Measurements from ENCODE around the gene MGAT3. TPM values are rescaled to one million over a fixed set of nuclear protein-coding genes. Genes with fewer than 3 reads are reported as not detected.

Gene MGAT3
- total RNA-seq, 1 experiment from 2014 or later, result 5.0 TPM

- H4K91ac ChIP-seq (ENCODE audit: insufficient read length, low read depth, low read length), result no peak overlapping the region
- H3K36me3 Mint-ChIP-seq (ENCODE audit: insufficient read depth in 1 of 3, low read depth in 3 of 3), result peaks cover 25 to 69% (median 63%) of the 10 kb centered on the region in 3 experiments
- H3K18ac ChIP-seq (ENCODE audit: insufficient read length, low read depth, low read length), result no peak overlapping the region
- H3K27me3 ChIP-seq (ENCODE audit: insufficient read depth, low read length), result no peaks in the 10 kb centered on the region
- no peaks in the 10 kb centered on the region; the same call in 1 of the 2 replicates for H3K27me3 Mint-ChIP-seq (ENCODE audit: low read depth)
- H4K8ac ChIP-seq (replicated peaks; ENCODE audit: insufficient read length, low read depth, low read length), result no peak overlapping the region
- H4K20me1 ChIP-seq (ENCODE audit: control insufficient read depth, insufficient read depth, insufficient read length), result peaks cover 4% of the 10 kb centered on the region
- H3K56ac ChIP-seq (ENCODE audit: insufficient read length, low read depth, low read length), result no peak overlapping the region
- H3K9ac ChIP-seq (ENCODE audit: extremely low read depth, insufficient read length, low read length), result no peak overlapping the region
- no peaks in the 10 kb centered on the region; the same call in 1 of the 2 replicates for H3K79me2 ChIP-seq (ENCODE audit: insufficient read depth, low read length)
- no peak overlapping the region for H3K27ac ChIP-seq (ENCODE audit: insufficient read length, low read depth, low read length)
- H2BK120ac ChIP-seq (ENCODE audit: low read depth, low read length, poor library complexity, severe bottlenecking), result no peak overlapping the region
- no peaks in the 10 kb centered on the region for H3K9me3 ChIP-seq (ENCODE audit: control insufficient read depth, low read depth, low read length)
- H2BK20ac ChIP-seq (ENCODE audit: low read depth, low read length, poor library complexity, severe bottlenecking), result no peak overlapping the region
- no peak overlapping the region for H3K27ac Mint-ChIP-seq
- H3K23me2 ChIP-seq (ENCODE audit: insufficient read length, low read depth, low read length, poor library complexity, severe bottlenecking), result peaks cover 2% of the 10 kb centered on the region
- peaks cover 43 to 53% of the 10 kb centered on the region in 2 experiments for H3K4me1 Mint-ChIP-seq
- WGBS (ENCODE audit: extremely low coverage, insufficient read length, low lambda C conversion rate), result no CpG with 5 or more reads among the region's 4 CpGs
- no peak overlapping the region for H3K14ac ChIP-seq (ENCODE audit: insufficient read depth, low read length)
- H3K9me3 Mint-ChIP-seq, result no peaks in the 10 kb centered on the region; a peak in 1 of 5 replicates
- no peak overlapping the region for H2AFZ ChIP-seq (ENCODE audit: low read length)
- no peak overlapping the region for H2BK5ac ChIP-seq (ENCODE audit: insufficient read length, low read length)
- H2BK15ac ChIP-seq (ENCODE audit: low read depth, low read length), result no peak overlapping the region
- no peak overlapping the region for H2AK5ac ChIP-seq (ENCODE audit: insufficient read length, low read length)
- no peak overlapping the region for H3T11ph ChIP-seq (ENCODE audit: low read length)
- H2BK12ac ChIP-seq (ENCODE audit: insufficient read length, low read depth, low read length), result no peak overlapping the region
- TF ChIP-seq, protein P1, sequence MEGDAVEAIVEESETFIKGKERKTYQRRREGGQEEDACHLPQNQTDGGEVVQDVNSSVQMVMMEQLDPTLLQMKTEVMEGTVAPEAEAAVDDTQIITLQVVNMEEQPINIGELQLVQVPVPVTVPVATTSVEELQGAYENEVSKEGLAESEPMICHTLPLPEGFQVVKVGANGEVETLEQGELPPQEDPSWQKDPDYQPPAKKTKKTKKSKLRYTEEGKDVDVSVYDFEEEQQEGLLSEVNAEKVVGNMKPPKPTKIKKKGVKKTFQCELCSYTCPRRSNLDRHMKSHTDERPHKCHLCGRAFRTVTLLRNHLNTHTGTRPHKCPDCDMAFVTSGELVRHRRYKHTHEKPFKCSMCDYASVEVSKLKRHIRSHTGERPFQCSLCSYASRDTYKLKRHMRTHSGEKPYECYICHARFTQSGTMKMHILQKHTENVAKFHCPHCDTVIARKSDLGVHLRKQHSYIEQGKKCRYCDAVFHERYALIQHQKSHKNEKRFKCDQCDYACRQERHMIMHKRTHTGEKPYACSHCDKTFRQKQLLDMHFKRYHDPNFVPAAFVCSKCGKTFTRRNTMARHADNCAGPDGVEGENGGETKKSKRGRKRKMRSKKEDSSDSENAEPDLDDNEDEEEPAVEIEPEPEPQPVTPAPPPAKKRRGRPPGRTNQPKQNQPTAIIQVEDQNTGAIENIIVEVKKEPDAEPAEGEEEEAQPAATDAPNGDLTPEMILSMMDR (conservative IDR thresholded peaks at IDR 0.05), result no peak
- H3K4me1 ChIP-seq (ENCODE audit: insufficient read depth, low read length), result peaks cover 3% of the 10 kb centered on the region; the same call in 1 of the 2 replicates
- no peak overlapping the region for H3K4me2 ChIP-seq (ENCODE audit: insufficient read depth, insufficient read length, low read length)
- DNase-seq, result no peak
- no peaks in the 10 kb centered on the region for H3K79me1 ChIP-seq (ENCODE audit: insufficient read depth, low read depth, low read length, poor library complexity, severe bottlenecking)
- H3K4me3 Mint-ChIP-seq, result no peak overlapping the region
- no peak overlapping the region for H4K5ac ChIP-seq (ENCODE audit: insufficient read length, low read depth, low read length)
- H3K23ac ChIP-seq (ENCODE audit: insufficient read length, low read depth, low read length), result no peak overlapping the region
- H3K4ac ChIP-seq (ENCODE audit: low read depth, low read length), result no peak overlapping the region
Observed at GRCh38 chr22:39526736-39527171, 69.9 kb downstream of the MGAT3 start.

Measured in H9 (cell line).